Duodenal mucosa (tissue), 2 donors: ENCODE results near the gene TPRG1.

Source experiments
- H3K27ac ChIP-seq: one replicate; pipeline ENCODE4 v1.7.0; 2013; ENCODE audit warnings: low read depth, low read length
- H3K27me3 ChIP-seq, 2 donors: one replicate each; pipeline ENCODE4 v1.7.0; 2013; ENCODE audit warnings: low read length in 2 of 2, control low read depth in 1 of 2; ENCODE audit not compliant: insufficient read depth in 2 of 2, control insufficient read depth in 1 of 2
- H3K36me3 ChIP-seq, 2 donors: one replicate each; pipeline ENCODE4 v1.7.0; 2013; ENCODE audit warnings: low read length in 2 of 2, control low read depth in 1 of 2; ENCODE audit not compliant: insufficient read depth in 2 of 2, control insufficient read depth in 1 of 2
- H3K4me1 ChIP-seq, 2 donors: one replicate each; pipeline ENCODE4 v1.7.0; 2013; ENCODE audit warnings: low read length in 2 of 2, control low read depth in 1 of 2; ENCODE audit not compliant: insufficient read depth in 2 of 2, control insufficient read depth in 1 of 2
- H3K4me3 ChIP-seq, 2 donors: one replicate each; pipeline ENCODE4 v1.7.0; 2013; ENCODE audit warnings: low read length in 2 of 2, low read depth in 1 of 2
- H3K9ac ChIP-seq, 2 donors: one replicate each; pipeline ENCODE4 v1.7.0; 2013; ENCODE audit warnings: low read length in 2 of 2, low read depth in 1 of 2
- H3K9me3 ChIP-seq, 2 donors: one replicate each; pipeline ENCODE4 v1.7.0; 2013; ENCODE audit warnings: low read length in 2 of 2, control low read depth in 1 of 2; ENCODE audit not compliant: control insufficient read depth in 1 of 2

The TPRG1 gene

GRCh38 chr3:189171707-189172106 is at the start of gene TPRG1:
Gene TPRG1 (plus strand): TSS chr3:189171971. CDS start chr3:189207385, 35,414 bp downstream.
- H3K4me1 ChIP-seq: peaks cover 0 to 6% of the 10 kb centered on the region in 2 donors
- no peaks in the 10 kb centered on the region for H3K36me3 ChIP-seq
- H3K9ac ChIP-seq: no peak within 1 kb of the TSS
- no peaks in the 10 kb centered on the region for H3K9me3 ChIP-seq
- H3K4me3 ChIP-seq: no peak within 1 kb of the TSS
- no peak within 1 kb of the TSS for H3K27ac ChIP-seq
- no peaks in the 10 kb centered on the region for H3K27me3 ChIP-seq

GRCh38 chr3:189122110-189122509 is 49.7 kb upstream of the TPRG1 start:
- Histone ChIP-seq H3K4me3 (peak overlapping the region in 1 of 2 donors; percentile 17), H3K36me3 (no peaks in the 10 kb centered on the region), H3K27ac (no peak overlapping the region), H3K27me3 (no peaks in the 10 kb centered on the region), H3K9ac (no peak overlapping the region), H3K4me1 (peaks cover 0 to 17% of the 10 kb centered on the region in 2 donors), H3K9me3 (peaks cover 0 to 8% of the 10 kb centered on the region in 2 donors)

- Histone ChIP-seq H3K4me3 (peak overlapping the region; percentile 14 to 17), H3K9ac (no peak overlapping the region), H3K27ac (no peak overlapping the region), H3K36me3 (no peaks in the 10 kb centered on the region), H3K9me3 (peaks cover 0 to 8% of the 10 kb centered on the region in 2 donors), H3K4me1 (peaks cover 0 to 17% of the 10 kb centered on the region in 2 donors), H3K27me3 (no peaks in the 10 kb centered on the region)
Measured at GRCh38 chr3:189122526-189123205, 49.1 kb upstream of the TPRG1 start.

- Histone ChIP-seq H3K4me3 (peak overlapping the region; percentile 14 to 36), H3K9me3 (peaks cover 0 to 8% of the 10 kb centered on the region in 2 donors), H3K36me3 (no peaks in the 10 kb centered on the region), H3K27ac (no peak overlapping the region), H3K9ac (no peak overlapping the region), H3K27me3 (no peaks in the 10 kb centered on the region), H3K4me1 (peaks cover 0 to 17% of the 10 kb centered on the region in 2 donors)
Measured at GRCh38 chr3:189123595-189124387, 48.0 kb upstream of the TPRG1 start.

- H3K9ac ChIP-seq: no peak overlapping the region
- H3K27ac ChIP-seq: no peak overlapping the region
- no peaks in the 10 kb centered on the region for H3K36me3 ChIP-seq
- H3K9me3 ChIP-seq: no peaks in the 10 kb centered on the region
- H3K27me3 ChIP-seq: no peaks in the 10 kb centered on the region
- H3K4me1 ChIP-seq: peaks cover 0 to 17% of the 10 kb centered on the region in 2 donors
- H3K4me3 ChIP-seq: peak overlapping the region in 1 of 2 donors; percentile 2
Measured at GRCh38 chr3:189132231-189132671, 39.5 kb upstream of the TPRG1 start.

- H3K27me3 ChIP-seq: no peaks in the 10 kb centered on the region
- no peaks in the 10 kb centered on the region for H3K9me3 ChIP-seq
- H3K4me3 ChIP-seq: no peak overlapping the region
- H3K36me3 ChIP-seq: no peaks in the 10 kb centered on the region
- H3K27ac ChIP-seq: no peak overlapping the region
- no peak overlapping the region for H3K9ac ChIP-seq
- peaks cover 0 to 17% of the 10 kb centered on the region in 2 donors for H3K4me1 ChIP-seq
Measured at GRCh38 chr3:189132839-189133238, 38.9 kb upstream of the TPRG1 start.

- Histone ChIP-seq H3K36me3 (no peaks in the 10 kb centered on the region), H3K27ac (no peak overlapping the region), H3K9ac (no peak overlapping the region), H3K4me3 (no peak overlapping the region), H3K27me3 (no peaks in the 10 kb centered on the region), H3K4me1 (peaks cover 0 to 17% of the 10 kb centered on the region in 2 donors), H3K9me3 (no peaks in the 10 kb centered on the region)
Measured at GRCh38 chr3:189133768-189134167, 38.0 kb upstream of the TPRG1 start.

GRCh38 chr3:189137416-189137815 is 34.4 kb upstream of the TPRG1 start:
- no peaks in the 10 kb centered on the region for H3K9me3 ChIP-seq
- H3K4me3 ChIP-seq: no peak overlapping the region
- no peaks in the 10 kb centered on the region for H3K27me3 ChIP-seq
- no peaks in the 10 kb centered on the region for H3K36me3 ChIP-seq
- H3K4me1 ChIP-seq: peaks cover 0 to 10% of the 10 kb centered on the region in 2 donors
- no peak overlapping the region for H3K27ac ChIP-seq
- H3K9ac ChIP-seq: no peak overlapping the region

- Histone ChIP-seq H3K27me3 (no peaks in the 10 kb centered on the region), H3K9ac (no peak overlapping the region), H3K27ac (no peak overlapping the region), H3K36me3 (no peaks in the 10 kb centered on the region), H3K4me3 (no peak overlapping the region), H3K4me1 (no peaks in the 10 kb centered on the region), H3K9me3 (no peaks in the 10 kb centered on the region)
Measured at GRCh38 chr3:189138901-189139610, 32.7 kb upstream of the TPRG1 start.

- Histone ChIP-seq H3K9ac (no peak overlapping the region), H3K27ac (no peak overlapping the region), H3K27me3 (no peaks in the 10 kb centered on the region), H3K4me1 (no peaks in the 10 kb centered on the region), H3K9me3 (no peaks in the 10 kb centered on the region), H3K36me3 (no peaks in the 10 kb centered on the region), H3K4me3 (no peak overlapping the region)
Measured at GRCh38 chr3:189139611-189139940, 32.2 kb upstream of the TPRG1 start.
